DOHH2 (cell line): Measurements from ENCODE around the gene CNNM3.

ENCODE experiments used
- CTCF ChIP-seq: fragments of 200-600 bp; sonication (generic); IDR thresholded peaks from one replicate; pipeline ENCODE4 v1.5.1; 2014; ENCODE audit warnings: antibody characterized with exemption, mild to moderate bottlenecking, low read depth, low read length; ENCODE audit not compliant: poor library complexity, severe bottlenecking
- EZH2phosphoT487 ChIP-seq: fragments of 200-600 bp; sonication (generic); IDR thresholded peaks from 2 replicates; pipeline ENCODE4 v1.6.1; 2017; ENCODE audit warnings: borderline replicate concordance, mild to moderate bottlenecking, antibody characterized with exemption, low read length, moderate library complexity, mixed read lengths

- TF ChIP-seq CTCF, result no peak
- no peak for TF ChIP-seq EZH2phosphoT487
Observed at GRCh38 chr2:96808176-96808837, 7.8 kb upstream of the CNNM3 start.
